Measurements from ENCODE around the gene PSPC1. TPM values are rescaled to one million over a fixed set of nuclear protein-coding genes. Genes with fewer than 3 reads are reported as not detected.

PSPC1 gene
- total RNA-seq, 1 donor from 2014 or later, result 27.6 TPM

GRCh38 chr13:19681517-19681916, 101.2 kb downstream of the PSPC1 start:
- DNase-seq, result no peak
- no peak for ATAC-seq
- intact Hi-C loops (cut with micrococcal nuclease), result no loop called here

- intact Hi-C loops (cut with micrococcal nuclease), result no loop called here
- DNase-seq (no peak), ATAC-seq (no peak)
Observed at GRCh38 chr13:19680751-19681150, 102.0 kb downstream of the PSPC1 start.

GRCh38 chr13:19676168-19676567, 106.6 kb downstream of the PSPC1 start:
- ATAC-seq (no peak), DNase-seq (no peak)
- intact Hi-C loops (cut with micrococcal nuclease), result no loop called here

DNA sequence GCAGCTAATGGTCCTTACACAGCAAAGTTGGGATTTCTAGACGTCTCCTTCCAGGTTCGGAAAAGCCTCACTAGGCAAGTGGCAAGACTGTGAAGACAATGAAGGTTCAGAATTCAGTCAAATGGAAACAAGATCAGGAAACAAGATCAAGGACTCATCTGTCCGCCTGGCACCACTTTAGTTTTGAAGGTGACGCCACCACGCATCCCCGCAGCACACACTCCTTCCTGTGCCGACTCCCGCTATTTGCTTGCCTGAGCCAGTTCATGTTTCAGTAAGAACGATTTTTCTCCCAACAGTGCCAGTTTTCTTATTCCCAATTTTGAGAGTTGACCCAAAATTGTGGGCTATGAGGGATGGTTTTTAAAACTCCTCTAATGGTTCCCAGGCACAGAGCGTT, 107.8 kb downstream of the PSPC1 start:
- ATAC-seq, result no peak
- no peak for DNase-seq
- intact Hi-C loops (cut with micrococcal nuclease), result no loop called here

GRCh38 chr13:19673473-19674430, 109.0 kb downstream of the PSPC1 start:
- intact Hi-C loops (cut with micrococcal nuclease), result no loop called here
- ATAC-seq, result peak; percentile 18
- DNase-seq, result no peak

DNA sequence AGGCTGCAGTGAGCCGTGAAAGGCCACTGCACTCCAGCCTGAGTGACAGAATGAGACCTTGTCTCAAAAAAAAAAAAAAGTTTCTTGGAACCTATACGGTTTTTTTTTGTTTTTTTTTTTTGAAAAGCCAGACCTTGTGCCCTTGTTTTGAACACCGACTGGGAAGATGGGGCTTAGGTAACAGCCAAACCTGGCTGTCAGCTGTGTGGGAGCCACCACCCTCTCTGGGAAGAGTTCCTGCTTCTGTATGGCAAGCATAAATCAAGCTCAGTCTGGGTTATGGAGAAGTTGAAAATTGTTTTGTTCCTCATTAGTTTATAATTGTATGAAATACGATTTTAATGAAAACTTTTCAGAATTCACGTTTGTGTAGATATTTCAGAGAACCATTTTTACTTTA, 109.8 kb downstream of the PSPC1 start:
- DNase-seq (no peak), ATAC-seq (no peak)
- intact Hi-C loops (cut with micrococcal nuclease), result no loop called here

GRCh38 chr13:19670147-19670546, 112.6 kb downstream of the PSPC1 start:
- intact Hi-C loops (cut with micrococcal nuclease), result no loop called here
- DNase-seq (no peak), ATAC-seq (no peak)

DNA sequence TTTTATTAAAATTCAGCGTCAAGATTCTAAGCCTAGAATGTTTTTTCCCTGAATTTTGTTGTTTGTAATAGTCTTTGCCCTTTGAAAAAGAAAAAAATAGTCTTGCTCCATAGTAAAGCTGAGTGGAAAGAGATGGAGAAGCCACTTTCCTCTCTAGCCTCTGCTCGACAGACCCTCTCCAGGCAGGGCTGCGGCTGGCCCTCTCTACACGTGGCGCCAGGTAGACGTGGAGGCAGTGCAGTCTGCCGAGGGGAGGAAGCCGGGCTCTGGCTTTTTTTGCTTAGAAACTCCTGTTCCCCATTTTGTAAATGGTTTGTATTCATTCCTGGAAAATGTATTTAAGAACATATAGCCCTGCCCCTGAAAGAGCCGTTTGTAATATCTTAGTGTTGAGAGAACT, 114.0 kb downstream of the PSPC1 start:
- intact Hi-C loops (cut with micrococcal nuclease), result no loop called here
- no peak for ATAC-seq

DNA sequence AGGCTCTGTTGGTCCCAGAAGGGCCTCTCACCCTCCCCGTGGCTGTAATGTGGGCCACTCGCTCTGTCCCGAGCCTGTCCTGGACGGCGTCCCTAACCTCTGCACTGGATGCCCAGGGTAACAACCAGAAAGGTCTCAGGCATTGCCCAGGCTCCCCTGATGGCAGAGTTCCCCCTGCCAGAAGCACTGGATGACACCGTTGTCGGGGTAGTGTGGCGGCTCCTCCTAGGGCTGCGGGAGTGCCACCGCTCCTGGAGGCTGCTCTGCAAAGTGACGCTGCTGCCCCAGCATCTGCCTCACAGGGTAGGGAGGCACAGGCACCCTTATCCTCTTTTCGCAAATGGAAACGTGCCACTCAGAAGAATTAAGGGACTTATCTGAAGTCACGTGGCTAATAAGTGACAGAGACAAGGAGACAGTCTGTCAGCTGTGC, 117.3 kb downstream of the PSPC1 start:
- peak; percentile 84 for ATAC-seq
- peak; percentile 44 for DNase-seq
- intact Hi-C loops (cut with micrococcal nuclease), result no loop called here

More for the DNA sequence above, 114.0 kb downstream of the PSPC1 start:
- no peak for DNase-seq

GRCh38 chr13:19664481-19665230, 118.1 kb downstream of the PSPC1 start:
- DNase-seq, result no peak
- peak; percentile 9 for ATAC-seq
- intact Hi-C loops (cut with micrococcal nuclease), result no loop called here

DNA sequence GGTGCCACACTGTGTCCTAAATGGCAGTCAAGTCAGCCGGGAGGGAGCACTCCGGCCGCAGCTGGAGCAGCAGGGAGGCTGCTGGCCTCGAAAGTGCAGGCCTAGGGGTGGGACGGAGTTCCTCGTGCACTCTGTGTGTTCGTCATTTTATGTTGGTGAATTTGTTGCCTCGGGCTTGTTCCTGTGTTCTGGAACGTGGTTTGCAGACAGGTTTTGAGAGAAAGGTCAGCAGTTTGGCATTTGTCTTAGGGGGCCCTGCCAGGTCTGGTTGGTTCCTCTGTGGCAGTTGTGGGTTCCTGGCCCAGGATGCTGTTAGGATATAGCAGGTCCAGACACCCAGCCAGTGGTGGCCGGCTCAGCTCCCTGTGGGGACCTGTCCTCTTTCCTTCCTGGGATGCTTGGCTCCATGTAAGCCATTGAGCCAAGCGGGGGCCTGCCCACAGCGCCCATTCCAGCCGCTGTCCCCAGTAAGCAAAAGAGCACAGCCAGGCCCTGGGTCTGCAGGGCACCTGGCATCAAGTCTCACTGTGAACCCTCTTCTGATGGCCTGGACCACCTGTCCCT, 119.2 kb downstream of the PSPC1 start:
- no peak for DNase-seq
- no peak for ATAC-seq
- intact Hi-C loops (cut with micrococcal nuclease), result no loop called here

GRCh38 chr13:19661561-19661960, 121.2 kb downstream of the PSPC1 start:
- ATAC-seq, result no peak
- intact Hi-C loops (cut with micrococcal nuclease), result no loop called here
- DNase-seq, result no peak

- intact Hi-C loops (cut with micrococcal nuclease), result no loop called here
- no peak for ATAC-seq
- DNase-seq, result no peak
Observed at GRCh38 chr13:19661126-19661525, 121.6 kb downstream of the PSPC1 start.

DNA sequence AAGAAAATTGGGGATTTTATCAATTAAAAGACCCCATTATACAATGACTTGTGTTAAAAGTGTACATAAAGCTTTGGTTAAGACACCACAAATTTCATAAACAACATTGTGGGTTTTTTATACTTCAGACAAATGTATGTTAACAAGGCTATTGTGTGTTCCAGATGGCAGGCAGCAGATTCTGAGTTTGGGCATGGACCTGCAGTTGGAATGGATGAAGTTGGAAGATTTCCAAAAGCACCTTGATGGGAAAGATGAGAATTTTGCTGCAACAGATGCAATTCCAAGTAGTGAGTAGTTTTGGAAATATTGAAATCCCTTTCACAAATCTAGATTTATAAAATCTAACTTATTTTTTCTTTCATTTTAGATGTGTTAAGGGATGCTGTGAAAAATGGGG, 123.9 kb downstream of the PSPC1 start:
- intact Hi-C loops (cut with micrococcal nuclease), result no loop called here
- ATAC-seq (no peak), DNase-seq (no peak)

- ATAC-seq (no peak), DNase-seq (no peak)
- intact Hi-C loops (cut with micrococcal nuclease), result no loop called here
Observed at GRCh38 chr13:19657872-19658591, 124.7 kb downstream of the PSPC1 start.

All from left ventricle myocardium superior (tissue), 1 donor.